ENCODE data around the gene ATXN1. TPM values are rescaled to one million over a fixed set of nuclear protein-coding genes. Genes with fewer than 3 reads are reported as not detected.
A peak's percentile ranks its signal among the peaks of the same experiment; 100 is the strongest.

The ATXN1 gene
- total RNA-seq, 1 donor from 2014 or later, result 71.2 TPM

DNA sequence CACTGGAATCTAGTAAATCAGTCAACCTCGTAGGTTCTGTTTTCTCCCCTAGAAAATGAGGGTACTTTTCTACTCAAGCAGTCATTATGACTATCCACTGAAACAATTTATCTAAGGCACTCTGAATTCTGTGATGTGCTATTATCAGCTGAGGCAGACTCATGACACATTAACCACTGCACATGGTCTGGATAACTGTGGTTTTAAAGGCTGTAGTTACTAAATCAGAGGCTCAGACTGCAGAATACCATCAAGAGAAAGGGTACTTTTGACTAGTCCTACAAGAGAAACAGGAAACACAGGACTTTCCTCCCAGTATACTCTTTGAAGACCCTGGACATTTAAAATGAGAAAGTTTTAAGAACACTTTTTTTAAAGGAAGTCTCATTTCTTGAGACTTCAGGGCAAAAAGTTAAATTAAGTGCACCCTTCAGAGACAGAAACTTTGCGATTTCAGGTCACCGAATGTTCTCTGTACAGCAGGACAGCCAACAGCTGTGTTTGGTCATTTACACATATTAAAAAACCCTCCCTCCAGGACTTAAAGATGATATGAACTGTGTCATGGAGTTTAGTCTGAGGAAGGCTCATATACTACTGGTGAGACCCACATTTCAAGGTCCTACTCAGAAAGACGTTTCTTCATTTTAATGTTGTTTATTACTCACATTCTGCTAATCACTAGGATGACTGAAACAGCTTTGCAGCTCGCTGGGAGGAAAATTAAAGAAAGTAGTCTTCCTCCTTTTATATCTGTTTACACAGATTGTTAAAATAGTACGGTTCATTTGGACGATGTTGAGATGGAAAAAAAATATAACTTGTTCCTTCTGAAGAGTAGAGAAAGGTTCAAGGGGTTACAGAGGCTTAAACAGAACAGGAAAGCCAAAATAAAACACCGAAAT is 19.9 kb downstream of the ATXN1 start:
- Histone ChIP-seq H3K27ac (peak overlapping the region; percentile 43), H3K27me3 (no peaks in the 10 kb centered on the region), H3K9me3 (no peaks in the 10 kb centered on the region), H3K36me3 (peaks cover 5% of the 10 kb centered on the region), H3K4me3 (no peak overlapping the region), H3K4me1 (peaks cover 75% of the 10 kb centered on the region)
- TF ChIP-seq, protein P1, sequence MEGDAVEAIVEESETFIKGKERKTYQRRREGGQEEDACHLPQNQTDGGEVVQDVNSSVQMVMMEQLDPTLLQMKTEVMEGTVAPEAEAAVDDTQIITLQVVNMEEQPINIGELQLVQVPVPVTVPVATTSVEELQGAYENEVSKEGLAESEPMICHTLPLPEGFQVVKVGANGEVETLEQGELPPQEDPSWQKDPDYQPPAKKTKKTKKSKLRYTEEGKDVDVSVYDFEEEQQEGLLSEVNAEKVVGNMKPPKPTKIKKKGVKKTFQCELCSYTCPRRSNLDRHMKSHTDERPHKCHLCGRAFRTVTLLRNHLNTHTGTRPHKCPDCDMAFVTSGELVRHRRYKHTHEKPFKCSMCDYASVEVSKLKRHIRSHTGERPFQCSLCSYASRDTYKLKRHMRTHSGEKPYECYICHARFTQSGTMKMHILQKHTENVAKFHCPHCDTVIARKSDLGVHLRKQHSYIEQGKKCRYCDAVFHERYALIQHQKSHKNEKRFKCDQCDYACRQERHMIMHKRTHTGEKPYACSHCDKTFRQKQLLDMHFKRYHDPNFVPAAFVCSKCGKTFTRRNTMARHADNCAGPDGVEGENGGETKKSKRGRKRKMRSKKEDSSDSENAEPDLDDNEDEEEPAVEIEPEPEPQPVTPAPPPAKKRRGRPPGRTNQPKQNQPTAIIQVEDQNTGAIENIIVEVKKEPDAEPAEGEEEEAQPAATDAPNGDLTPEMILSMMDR (IDR thresholded peaks at IDR 0.05), result no peak
- ATAC-seq (peak; percentile 74), DNase-seq (no peak)
- intact Hi-C loops (cut with DNase I), result no loop called here

DNA sequence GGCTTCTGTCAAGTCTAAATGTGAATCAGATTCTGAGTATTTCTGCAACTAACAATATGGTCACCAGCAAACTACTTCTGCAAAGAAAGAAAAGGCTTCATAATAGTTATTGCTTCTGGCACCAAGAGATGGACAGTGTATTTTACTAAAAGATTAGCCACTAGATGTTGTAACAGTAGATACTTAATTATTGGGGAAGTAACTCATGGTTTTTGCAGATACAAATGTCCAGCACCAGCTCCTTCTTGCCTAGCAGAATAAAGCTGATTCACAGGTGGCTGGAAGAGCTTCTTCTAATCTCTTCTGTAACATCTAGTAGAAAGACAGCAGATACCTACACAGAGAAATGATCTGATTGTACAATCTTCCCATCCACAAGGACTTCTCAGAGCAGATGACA is 21.2 kb downstream of the ATXN1 start:
- intact Hi-C loops (cut with DNase I), result no loop called here
- TF ChIP-seq, protein P1 (IDR thresholded peaks at IDR 0.05), result no peak
- Histone ChIP-seq H3K4me3 (no peak overlapping the region), H3K9me3 (no peaks in the 10 kb centered on the region), H3K27ac (peak overlapping the region; percentile 11), H3K27me3 (no peaks in the 10 kb centered on the region), H3K36me3 (peaks cover 3% of the 10 kb centered on the region), H3K4me1 (peaks cover 77% of the 10 kb centered on the region)
- DNase-seq (no peak), ATAC-seq (no peak)

DNA sequence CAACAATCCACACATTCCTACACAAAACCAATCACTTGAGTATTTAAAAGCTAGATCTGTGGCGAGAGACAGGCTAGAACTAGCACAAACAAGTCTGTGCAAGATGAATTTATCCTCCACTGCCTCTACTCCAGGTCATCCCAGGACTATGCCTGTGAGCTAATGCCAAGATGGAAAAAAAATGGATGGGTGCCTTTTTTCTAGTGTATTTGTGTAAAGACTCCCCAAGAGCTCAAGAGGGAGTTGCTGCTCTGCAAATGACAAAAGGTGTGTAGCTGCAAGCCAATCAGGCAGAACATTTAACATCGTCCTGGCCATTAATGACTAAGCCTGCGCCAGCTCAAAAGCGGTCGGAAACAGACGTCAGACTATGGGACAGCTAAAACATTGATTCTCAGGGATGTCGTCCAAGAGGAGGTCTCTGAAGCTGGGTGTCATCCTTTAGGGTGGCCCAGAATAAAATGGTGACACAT is 21.9 kb downstream of the ATXN1 start:
- TF ChIP-seq, protein P1 (IDR thresholded peaks at IDR 0.05), result no peak
- intact Hi-C loops (cut with DNase I), result no loop called here
- H3K9me3 ChIP-seq, result no peaks in the 10 kb centered on the region
- ATAC-seq, result no peak
- DNase-seq, result no peak
- H3K36me3 ChIP-seq, result peaks cover 1% of the 10 kb centered on the region
- H3K27ac ChIP-seq, result peak overlapping the region; percentile 11
- H3K27me3 ChIP-seq, result no peaks in the 10 kb centered on the region
- no peak overlapping the region for H3K4me3 ChIP-seq
- peaks cover 69% of the 10 kb centered on the region for H3K4me1 ChIP-seq

DNA sequence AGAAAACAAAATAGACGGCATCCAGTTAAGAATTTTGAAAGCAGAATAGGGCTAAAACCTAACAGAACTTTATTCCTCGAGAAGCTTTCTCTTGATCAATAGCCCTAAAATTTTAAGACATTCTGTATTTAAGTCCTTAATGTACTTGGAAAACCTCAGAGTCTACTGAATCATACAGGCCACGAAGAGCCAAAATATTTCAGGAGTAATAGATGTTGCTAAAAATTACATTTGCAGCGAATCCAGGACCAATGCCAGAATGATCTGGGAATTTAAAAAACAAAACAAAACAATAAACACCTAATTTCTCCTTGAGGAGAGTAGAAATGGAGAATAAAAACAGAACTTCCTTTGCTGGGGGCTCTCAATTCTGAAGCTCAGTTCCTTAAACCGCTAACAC is 23.3 kb downstream of the ATXN1 start:
- Histone ChIP-seq H3K27ac (no peak overlapping the region), H3K27me3 (no peaks in the 10 kb centered on the region), H3K4me1 (peaks cover 63% of the 10 kb centered on the region), H3K9me3 (no peaks in the 10 kb centered on the region), H3K4me3 (no peak overlapping the region), H3K36me3 (no peaks in the 10 kb centered on the region)
- intact Hi-C loops (cut with DNase I), result no loop called here
- TF ChIP-seq, protein P1 (IDR thresholded peaks at IDR 0.05), result no peak
- DNase-seq, result no peak
- ATAC-seq, result no peak

DNA sequence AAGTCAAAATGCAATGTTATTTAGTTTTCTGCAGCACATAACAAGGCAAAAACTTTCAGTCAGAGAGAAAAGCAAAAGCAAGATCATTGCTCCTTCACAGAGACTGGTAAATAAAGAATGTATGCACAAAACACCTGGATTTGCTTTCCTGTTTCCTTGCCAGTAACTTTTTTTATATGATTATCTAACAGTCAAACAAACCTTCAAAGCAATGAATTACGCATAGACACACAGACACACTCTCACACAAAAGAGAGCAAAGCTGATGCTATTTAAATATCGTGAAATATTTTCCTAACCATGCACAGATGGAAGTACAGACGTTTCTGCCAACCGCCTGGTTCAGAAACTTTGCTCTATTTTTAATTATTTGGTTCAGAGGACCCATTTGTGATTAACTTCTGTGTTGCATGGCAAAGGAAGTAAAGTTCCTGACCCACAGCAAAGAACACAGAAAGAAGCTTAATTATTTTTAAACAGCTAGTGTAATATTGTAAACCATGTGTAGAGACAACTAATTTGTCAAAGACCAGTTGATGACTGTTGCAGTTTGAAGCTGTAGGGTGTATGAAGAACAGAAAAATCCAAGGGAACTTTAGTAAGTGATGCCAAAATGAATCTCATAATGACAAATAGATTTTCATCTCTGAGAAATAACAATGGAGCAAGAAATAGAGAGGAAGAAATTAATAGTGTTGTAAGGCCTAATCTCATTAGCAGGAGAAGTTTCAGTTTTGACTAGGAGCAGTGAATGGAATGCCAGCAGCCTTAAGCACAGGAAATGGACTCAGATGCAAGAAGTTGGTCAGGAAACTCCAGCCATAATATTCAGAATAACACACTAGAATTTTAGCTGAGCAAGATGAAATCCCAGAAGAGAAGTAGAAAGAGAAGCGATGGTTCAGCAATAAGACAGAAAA is 24.1 kb downstream of the ATXN1 start:
- Histone ChIP-seq H3K27ac (peak overlapping the region; percentile 51), H3K9me3 (no peaks in the 10 kb centered on the region), H3K27me3 (no peaks in the 10 kb centered on the region), H3K4me1 (peaks cover 63% of the 10 kb centered on the region), H3K36me3 (no peaks in the 10 kb centered on the region), H3K4me3 (no peak overlapping the region)
- ATAC-seq, result no peak
- no peak for DNase-seq
- intact Hi-C loops (cut with DNase I), result no loop called here
- TF ChIP-seq, protein P1 (IDR thresholded peaks at IDR 0.05), result no peak

Measured in upper lobe of right lung (tissue), 1 donor.